Endodermal cell (in vitro differentiated cells): ENCODE data around the gene LAIR1. TPM values are rescaled to one million over a fixed set of nuclear protein-coding genes. Genes with fewer than 3 reads are reported as not detected.

Experiments used
- DNase-seq: peaks from one replicate; pipeline ENCODE4 v3.0.0-alpha.2; 2017
- H3K27ac ChIP-seq: 2 replicates; pipeline ENCODE4 v1.5.1; 2013; ENCODE audit warnings: mild to moderate bottlenecking, low read depth, low read length, moderate library complexity
- H3K27me3 ChIP-seq: 2 replicates; pipeline ENCODE4 v1.6.1; 2013; ENCODE audit warnings: mild to moderate bottlenecking, low read length, moderate library complexity; ENCODE audit not compliant: insufficient read depth, control insufficient read depth, poor library complexity, severe bottlenecking
- H3K36me3 ChIP-seq: 2 replicates; pipeline ENCODE4 v1.7.0; 2013; ENCODE audit warnings: mild to moderate bottlenecking, low read length, moderate library complexity; ENCODE audit not compliant: control insufficient read depth, insufficient read depth
- H3K4me1 ChIP-seq: one replicate; pipeline ENCODE4 v1.7.0; 2013; ENCODE audit warnings: low read length; ENCODE audit not compliant: control insufficient read depth, insufficient read depth
- H3K4me3 ChIP-seq: 2 replicates; pipeline ENCODE4 v1.5.1; 2013; ENCODE audit warnings: mild to moderate bottlenecking, low read length, moderate library complexity
- H3K9ac ChIP-seq: 2 replicates; pipeline ENCODE4 v1.6.1; 2013; ENCODE audit warnings: mild to moderate bottlenecking, low read length, moderate library complexity; ENCODE audit not compliant: poor library complexity, severe bottlenecking; ENCODE audit errors: extremely low read depth
- H3K9me3 ChIP-seq: 2 replicates; pipeline ENCODE4 v1.6.1; 2013; ENCODE audit warnings: mild to moderate bottlenecking, low read length, moderate library complexity; ENCODE audit not compliant: control insufficient read depth
- H3K27ac Mint-ChIP-seq: 2 replicates; pipeline ENCODE4 v1.8.0; 2020; ENCODE audit warnings: mixed read lengths
- H3K27me3 Mint-ChIP-seq: 2 replicates; pipeline ENCODE4 v1.8.0; 2021; ENCODE audit warnings: mild to moderate bottlenecking, mixed read lengths; ENCODE audit not compliant: insufficient read depth
- H3K36me3 Mint-ChIP-seq: 2 replicates; pipeline ENCODE4 v1.8.0; 2020; ENCODE audit warnings: low read depth, mixed read lengths
- H3K4me1 Mint-ChIP-seq: 2 replicates; pipeline ENCODE4 v1.8.0; 2020; ENCODE audit warnings: mixed read lengths
- H3K4me3 Mint-ChIP-seq: 2 replicates; pipeline ENCODE4 v1.8.0; 2020; ENCODE audit warnings: mild to moderate bottlenecking, moderate library complexity, mixed read lengths
- H3K9me3 Mint-ChIP-seq: 2 replicates; pipeline ENCODE4 v1.8.0; 2020; ENCODE audit warnings: mild to moderate bottlenecking, mixed read lengths
- WGBS, 2 experiments: methylation state at CpG; one replicate each; pipeline versions ENCODE4 v1.1.5 to v1.1.7; 2013; ENCODE audit warnings: missing lambda C conversion rate in 2 of 2, mixed read lengths in 1 of 2; ENCODE audit not compliant: insufficient coverage in 1 of 2, insufficient read length in 1 of 2; 5-methylcytosine and 5-hydroxymethylcytosine counted together
- total RNA-seq, 2 donors: library from RNA; stranded (reverse); fragmentation: NEBNext Ultra II Directional in 1 of 2; extraction: Animal tissue kit (Norgen Biotek cat#: 25700) in 1 of 2; gene quantifications; 2 replicates in 1 of 2; 3 replicates in 1 of 2; pipeline ENCODE4 v1.2.1, GENCODE V29; 2021
- TF ChIP-seq, protein P1 (sequence below): fragments of 200-600 bp; sonication (generic); conservative IDR thresholded peaks from 2 replicates; pipeline ENCODE4 v1.5.0; 2021; ENCODE audit warnings: antibody characterized with exemption, mild to moderate bottlenecking

LAIR1 gene
- total RNA-seq, 2 donors from 2014 or later: not detected

DNA sequence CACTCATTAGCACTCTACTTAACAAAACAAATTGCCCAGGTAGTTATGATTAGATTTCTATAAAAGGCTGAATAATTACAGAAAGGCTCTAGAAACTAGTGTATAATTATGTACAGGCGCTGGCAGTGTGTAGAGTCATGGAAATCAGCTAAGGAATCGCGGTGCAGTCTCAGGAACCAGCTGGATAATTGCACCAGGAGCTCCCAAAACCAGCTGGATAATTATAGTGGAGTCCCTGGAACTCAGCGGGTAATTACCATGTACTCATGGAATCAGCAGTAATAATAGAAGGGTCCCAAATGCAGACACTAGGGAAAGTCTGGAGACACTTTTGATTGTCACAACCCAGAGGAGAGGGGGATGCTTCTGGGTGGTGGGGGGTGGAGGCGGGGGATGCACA, 27.4 kb upstream of the LAIR1 start:
- H3K9me3 ChIP-seq: no peaks in the 10 kb centered on the region
- H3K9me3 Mint-ChIP-seq: no peaks in the 10 kb centered on the region
- TF ChIP-seq, protein P1, sequence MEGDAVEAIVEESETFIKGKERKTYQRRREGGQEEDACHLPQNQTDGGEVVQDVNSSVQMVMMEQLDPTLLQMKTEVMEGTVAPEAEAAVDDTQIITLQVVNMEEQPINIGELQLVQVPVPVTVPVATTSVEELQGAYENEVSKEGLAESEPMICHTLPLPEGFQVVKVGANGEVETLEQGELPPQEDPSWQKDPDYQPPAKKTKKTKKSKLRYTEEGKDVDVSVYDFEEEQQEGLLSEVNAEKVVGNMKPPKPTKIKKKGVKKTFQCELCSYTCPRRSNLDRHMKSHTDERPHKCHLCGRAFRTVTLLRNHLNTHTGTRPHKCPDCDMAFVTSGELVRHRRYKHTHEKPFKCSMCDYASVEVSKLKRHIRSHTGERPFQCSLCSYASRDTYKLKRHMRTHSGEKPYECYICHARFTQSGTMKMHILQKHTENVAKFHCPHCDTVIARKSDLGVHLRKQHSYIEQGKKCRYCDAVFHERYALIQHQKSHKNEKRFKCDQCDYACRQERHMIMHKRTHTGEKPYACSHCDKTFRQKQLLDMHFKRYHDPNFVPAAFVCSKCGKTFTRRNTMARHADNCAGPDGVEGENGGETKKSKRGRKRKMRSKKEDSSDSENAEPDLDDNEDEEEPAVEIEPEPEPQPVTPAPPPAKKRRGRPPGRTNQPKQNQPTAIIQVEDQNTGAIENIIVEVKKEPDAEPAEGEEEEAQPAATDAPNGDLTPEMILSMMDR: no peak
- no peak overlapping the region for H3K27ac Mint-ChIP-seq
- H3K27ac ChIP-seq: no peak overlapping the region
- H3K4me1 ChIP-seq: peaks cover 6% of the 10 kb centered on the region
- no peak for DNase-seq
- H3K27me3 ChIP-seq: peaks cover 20% of the 10 kb centered on the region
- H3K36me3 ChIP-seq: no peaks in the 10 kb centered on the region
- H3K4me3 ChIP-seq: no peak overlapping the region
- peaks cover 8% of the 10 kb centered on the region for H3K4me1 Mint-ChIP-seq
- WGBS, 2 experiments: 86 to 98% methylated on average over 3 to 5 of the region's 5 CpGs
- H3K36me3 Mint-ChIP-seq: no peaks in the 10 kb centered on the region
- H3K4me3 Mint-ChIP-seq: no peak overlapping the region
- H3K27me3 Mint-ChIP-seq: peaks cover 33% of the 10 kb centered on the region
- no peak overlapping the region for H3K9ac ChIP-seq

GRCh38 chr19:54391589-54392061, 26.9 kb upstream of the LAIR1 start:
- H3K4me3 ChIP-seq: peak overlapping the region; percentile 63
- TF ChIP-seq, protein P1: peak; percentile 42
- Mint-ChIP-seq H3K9me3 (no peaks in the 10 kb centered on the region), H3K36me3 (no peaks in the 10 kb centered on the region), H3K4me1 (peaks cover 8% of the 10 kb centered on the region), H3K27ac (no peak overlapping the region), H3K4me3 (no peak overlapping the region), H3K27me3 (peaks cover 36% of the 10 kb centered on the region)
- no peaks in the 10 kb centered on the region for H3K9me3 ChIP-seq
- H3K9ac ChIP-seq: no peak overlapping the region
- peak; percentile 82 for DNase-seq
- peaks cover 21% of the 10 kb centered on the region for H3K27me3 ChIP-seq
- peaks cover 6% of the 10 kb centered on the region for H3K4me1 ChIP-seq
- 10 to 12% methylated on average over 4 of the region's 4 CpGs for WGBS, 2 experiments
- no peak overlapping the region for H3K27ac ChIP-seq
- no peaks in the 10 kb centered on the region for H3K36me3 ChIP-seq

DNA sequence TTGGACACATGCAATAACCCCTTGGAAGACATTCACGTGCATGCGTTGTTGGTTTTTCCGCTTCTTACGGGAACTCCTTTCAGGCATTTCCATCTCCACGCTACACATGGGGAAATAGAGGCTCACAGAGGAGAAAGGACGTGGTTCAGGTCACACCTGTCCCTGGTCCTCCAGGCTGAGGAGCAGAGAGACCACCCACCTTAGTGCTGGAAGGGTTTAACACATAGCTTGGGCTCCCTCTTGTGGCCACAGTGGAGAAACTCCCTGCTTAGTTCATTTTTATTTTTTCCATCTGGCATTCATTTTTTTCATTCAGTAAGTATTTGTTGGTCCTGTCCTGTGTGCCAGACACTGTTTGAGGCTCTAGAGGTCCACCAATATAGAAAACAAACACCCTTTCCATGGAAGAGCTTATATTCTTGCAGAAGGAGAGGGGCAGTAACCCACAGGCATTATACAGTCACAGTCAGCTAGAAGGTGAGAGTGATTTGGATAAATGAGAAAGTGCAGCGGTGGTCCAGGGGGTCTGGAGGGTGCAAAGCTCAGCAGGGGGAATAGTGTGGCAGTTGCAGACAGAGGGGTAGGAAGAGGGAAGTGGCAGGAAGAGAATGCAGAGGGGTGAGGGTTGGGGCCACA, 26.3 kb upstream of the LAIR1 start:
- Histone ChIP-seq H3K4me3 (peak overlapping the region; percentile 63), H3K27me3 (peaks cover 21% of the 10 kb centered on the region), H3K36me3 (no peaks in the 10 kb centered on the region), H3K9me3 (no peaks in the 10 kb centered on the region), H3K4me1 (peaks cover 6% of the 10 kb centered on the region), H3K9ac (no peak overlapping the region), H3K27ac (no peak overlapping the region)
- Mint-ChIP-seq H3K27me3 (peaks cover 32% of the 10 kb centered on the region), H3K4me1 (peaks cover 8% of the 10 kb centered on the region), H3K27ac (no peak overlapping the region), H3K4me3 (no peak overlapping the region), H3K9me3 (no peaks in the 10 kb centered on the region), H3K36me3 (no peaks in the 10 kb centered on the region)
- 23 to 49% methylated on average over 6 to 7 of the region's 7 CpGs for WGBS, 2 experiments
- TF ChIP-seq, protein P1: peak; percentile 87
- peak; percentile 88 for DNase-seq
